Neural progenitor cell (in vitro differentiated cells): ENCODE results near the gene PPP6R3. TPM values are rescaled to one million over a fixed set of nuclear protein-coding genes. Genes with fewer than 3 reads are reported as not detected.

ENCODE experiments used
- DNase-seq: peaks from one replicate; pipeline ENCODE4 v3.0.0-alpha.2; 2016; ENCODE audit warnings: low spot score
- H2AFZ ChIP-seq: fragments of 200-600 bp; sonication (generic); replicated peaks from 2 replicates; pipeline ENCODE4 v1.6.1; 2016; ENCODE audit warnings: antibody characterized with exemption
- H3F3A ChIP-seq: fragments of 200-600 bp; sonication (generic); 2 replicates; pipeline ENCODE4 v1.6.1; 2016; ENCODE audit warnings: antibody characterized with exemption, low read depth
- H3K27ac ChIP-seq: fragments of 200-600 bp; sonication (generic); 2 replicates; pipeline ENCODE4 v1.5.1; 2016; ENCODE audit warnings: mild to moderate bottlenecking
- H3K27me3 ChIP-seq: fragments of 200-600 bp; sonication (generic); 2 replicates; pipeline ENCODE4 v1.6.1; 2016; ENCODE audit warnings: mild to moderate bottlenecking, moderate library complexity
- H3K36me3 ChIP-seq: fragments of 200-600 bp; sonication (generic); 2 replicates; pipeline ENCODE4 v1.5.1; 2016
- H3K4me1 ChIP-seq: fragments of 200-600 bp; sonication (generic); 2 replicates; pipeline ENCODE4 v1.6.1; 2016; ENCODE audit warnings: mixed run types
- H3K4me2 ChIP-seq: fragments of 200-600 bp; sonication (generic); 2 replicates; pipeline ENCODE4 v1.6.1; 2016
- H3K4me3 ChIP-seq: fragments of 200-600 bp; sonication (generic); 2 replicates; pipeline ENCODE4 v1.5.1; 2016
- H3K79me2 ChIP-seq: fragments of 200-600 bp; sonication (generic); 2 replicates; pipeline ENCODE4 v1.6.1; 2016; ENCODE audit warnings: low read depth
- H3K9ac ChIP-seq: fragments of 200-600 bp; sonication (generic); 2 replicates; pipeline ENCODE4 v1.6.1; 2016
- H3K9me3 ChIP-seq: fragments of 200-600 bp; sonication (generic); 2 replicates; pipeline ENCODE4 v1.5.1; 2016; ENCODE audit warnings: low read depth
- H4K20me1 ChIP-seq: fragments of 200-600 bp; sonication (generic); 2 replicates; pipeline ENCODE4 v1.6.1; 2016; ENCODE audit warnings: low read depth
- H3K27ac Mint-ChIP-seq: 3 replicates; pipeline ENCODE4 v1.8.0; 2021; ENCODE audit warnings: mixed read lengths
- H3K27me3 Mint-ChIP-seq: 2 replicates; pipeline ENCODE4 v1.8.0; 2022; ENCODE audit warnings: low read depth, mild to moderate bottlenecking, inconsistent platforms, moderate library complexity, mixed read lengths; ENCODE audit not compliant: insufficient read depth
- H3K36me3 Mint-ChIP-seq: 3 replicates; pipeline ENCODE4 v1.8.0; 2021; ENCODE audit warnings: mixed read lengths
- H3K4me1 Mint-ChIP-seq: 3 replicates; pipeline ENCODE4 v1.8.0; 2021; ENCODE audit warnings: mixed read lengths
- H3K4me3 Mint-ChIP-seq: 3 replicates; pipeline ENCODE4 v1.8.0; 2021; ENCODE audit warnings: mild to moderate bottlenecking, moderate library complexity, mixed read lengths
- H3K9me3 Mint-ChIP-seq: 3 replicates; pipeline ENCODE4 v1.8.0; 2020; ENCODE audit warnings: mixed read lengths
- EZH2 ChIP-seq: fragments of 200-600 bp; sonication (generic); IDR thresholded peaks from 2 replicates; pipeline ENCODE4 v1.6.1; 2017; ENCODE audit warnings: antibody characterized with exemption, mild to moderate bottlenecking, moderate library complexity
- EZH2phosphoT487 ChIP-seq: fragments of 200-600 bp; sonication (generic); IDR thresholded peaks from 2 replicates; pipeline ENCODE4 v1.6.1; 2017; ENCODE audit warnings: antibody characterized with exemption
- total RNA-seq: library from RNA; depleted of rRNA; stranded (reverse); fragments of >200 nt; gene quantifications from 2 replicates; pipeline ENCODE4 v1.2.3, GENCODE V29; 2015; ENCODE audit warnings: low replicate concordance
- TF ChIP-seq, protein P1 (sequence below): fragments of 200-600 bp; sonication (generic); IDR thresholded peaks from 2 replicates; pipeline ENCODE4 v1.5.1; 2017; ENCODE audit warnings: antibody characterized with exemption, mild to moderate bottlenecking

PPP6R3 gene
- total RNA-seq, 1 donor from 2014 or later, result 197 TPM

DNA sequence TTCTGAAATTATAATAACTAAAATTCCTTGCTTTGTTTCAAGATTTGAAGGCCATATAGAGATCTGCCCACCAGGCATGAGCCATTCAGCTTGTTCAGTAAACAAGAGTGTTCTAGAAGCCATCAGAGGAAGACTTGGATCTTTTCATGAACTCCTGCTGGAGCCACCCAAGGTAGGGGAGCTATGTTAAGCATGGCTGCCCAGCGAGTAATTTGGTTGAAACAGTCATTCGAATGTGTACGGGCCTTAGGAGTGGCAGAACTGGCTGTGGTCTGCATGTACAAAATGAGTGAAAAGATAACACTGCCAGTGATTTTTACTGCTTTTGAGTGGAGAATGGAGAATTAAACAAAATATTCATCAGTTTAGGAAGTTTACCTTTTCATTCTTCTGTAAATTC, 103.7 kb downstream of the PPP6R3 start:
- peaks cover 33% of the 10 kb centered on the region for H3K79me2 ChIP-seq
- H3K4me1 ChIP-seq, result no peaks in the 10 kb centered on the region
- Mint-ChIP-seq H3K27ac (no peak overlapping the region), H3K9me3 (no peaks in the 10 kb centered on the region), H3K36me3 (peaks cover 47% of the 10 kb centered on the region), H3K4me3 (no peak overlapping the region), H3K27me3 (no peaks in the 10 kb centered on the region), H3K4me1 (no peaks in the 10 kb centered on the region)
- H3K27ac ChIP-seq, result no peak overlapping the region
- H3K4me2 ChIP-seq, result no peak overlapping the region
- H4K20me1 ChIP-seq, result peaks cover 38% of the 10 kb centered on the region
- H3K9ac ChIP-seq, result no peak overlapping the region
- peaks cover 21% of the 10 kb centered on the region for H3K36me3 ChIP-seq
- H2AFZ ChIP-seq, result no peak overlapping the region
- no peaks in the 10 kb centered on the region for H3K9me3 ChIP-seq
- no peak for DNase-seq
- H3K27me3 ChIP-seq, result no peaks in the 10 kb centered on the region
- H3K4me3 ChIP-seq, result no peak overlapping the region
- H3F3A ChIP-seq, result no peaks in the 10 kb centered on the region
- TF ChIP-seq EZH2, result no peak
- TF ChIP-seq, protein P1, sequence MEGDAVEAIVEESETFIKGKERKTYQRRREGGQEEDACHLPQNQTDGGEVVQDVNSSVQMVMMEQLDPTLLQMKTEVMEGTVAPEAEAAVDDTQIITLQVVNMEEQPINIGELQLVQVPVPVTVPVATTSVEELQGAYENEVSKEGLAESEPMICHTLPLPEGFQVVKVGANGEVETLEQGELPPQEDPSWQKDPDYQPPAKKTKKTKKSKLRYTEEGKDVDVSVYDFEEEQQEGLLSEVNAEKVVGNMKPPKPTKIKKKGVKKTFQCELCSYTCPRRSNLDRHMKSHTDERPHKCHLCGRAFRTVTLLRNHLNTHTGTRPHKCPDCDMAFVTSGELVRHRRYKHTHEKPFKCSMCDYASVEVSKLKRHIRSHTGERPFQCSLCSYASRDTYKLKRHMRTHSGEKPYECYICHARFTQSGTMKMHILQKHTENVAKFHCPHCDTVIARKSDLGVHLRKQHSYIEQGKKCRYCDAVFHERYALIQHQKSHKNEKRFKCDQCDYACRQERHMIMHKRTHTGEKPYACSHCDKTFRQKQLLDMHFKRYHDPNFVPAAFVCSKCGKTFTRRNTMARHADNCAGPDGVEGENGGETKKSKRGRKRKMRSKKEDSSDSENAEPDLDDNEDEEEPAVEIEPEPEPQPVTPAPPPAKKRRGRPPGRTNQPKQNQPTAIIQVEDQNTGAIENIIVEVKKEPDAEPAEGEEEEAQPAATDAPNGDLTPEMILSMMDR, result no peak
- TF ChIP-seq EZH2phosphoT487, result no peak

DNA sequence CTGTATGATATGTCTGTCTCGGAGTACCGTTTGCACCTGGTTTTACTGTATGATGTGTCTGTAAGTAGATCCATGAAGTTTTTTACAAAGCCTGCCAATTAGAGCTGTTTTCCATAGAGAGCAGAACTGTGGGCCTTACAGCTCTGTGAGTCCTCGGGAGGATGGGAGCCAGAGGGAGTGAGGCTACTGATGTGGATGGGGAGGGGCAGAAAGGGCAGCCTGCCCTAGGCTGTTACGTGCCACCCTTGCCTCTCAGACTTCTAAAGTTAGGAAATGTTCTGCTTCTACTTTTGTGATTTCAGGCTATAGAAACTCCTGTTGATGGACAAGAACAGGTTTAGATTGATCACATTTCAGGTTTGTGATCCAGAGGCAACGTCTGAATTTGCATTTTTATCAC, 105.2 kb downstream of the PPP6R3 start:
- H3K36me3 Mint-ChIP-seq, result peaks cover 44% of the 10 kb centered on the region
- H3K79me2 ChIP-seq, result peaks cover 39% of the 10 kb centered on the region

DNA sequence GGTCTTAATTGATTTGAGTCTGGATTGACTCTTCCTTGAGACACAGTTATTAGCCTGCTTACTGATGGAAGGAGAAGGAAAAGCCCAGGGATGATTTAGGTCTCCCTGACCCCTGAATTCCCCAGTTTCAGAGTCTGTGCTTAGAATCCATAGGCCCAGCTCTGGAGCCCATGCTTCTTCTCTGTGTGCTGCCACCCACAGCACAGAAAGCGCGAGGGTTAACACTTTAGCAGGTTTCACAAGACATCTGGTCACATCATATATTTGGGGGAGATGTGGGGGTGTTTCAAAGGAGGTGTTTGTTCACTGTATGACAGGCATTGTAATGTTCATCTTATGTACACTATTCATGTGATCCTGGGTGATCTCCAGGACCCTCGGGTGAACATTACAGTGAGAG, 107.0 kb downstream of the PPP6R3 start:
- H3K36me3 Mint-ChIP-seq, result peaks cover 47% of the 10 kb centered on the region
- Histone ChIP-seq H3K4me3 (no peak overlapping the region), H3K27me3 (no peaks in the 10 kb centered on the region), H3K4me1 (no peaks in the 10 kb centered on the region), H3K36me3 (peaks cover 39% of the 10 kb centered on the region), H4K20me1 (peaks cover 30% of the 10 kb centered on the region), H2AFZ (no peak overlapping the region), H3K79me2 (peaks cover 33% of the 10 kb centered on the region), H3K9me3 (no peaks in the 10 kb centered on the region), H3K27ac (no peak overlapping the region), H3K4me2 (no peak overlapping the region), H3K9ac (no peak overlapping the region), H3F3A (no peaks in the 10 kb centered on the region)
- no peak overlapping the region for H3K27ac Mint-ChIP-seq
- H3K27me3 Mint-ChIP-seq, result no peaks in the 10 kb centered on the region
- TF ChIP-seq EZH2phosphoT487, result no peak
- TF ChIP-seq EZH2, result no peak
- TF ChIP-seq, protein P1, result no peak
- DNase-seq, result no peak
- no peak overlapping the region for H3K4me3 Mint-ChIP-seq
- no peaks in the 10 kb centered on the region for H3K9me3 Mint-ChIP-seq
- no peaks in the 10 kb centered on the region for H3K4me1 Mint-ChIP-seq

More for the DNA sequence above, 105.2 kb downstream of the PPP6R3 start:
- Histone ChIP-seq H3K9me3 (no peaks in the 10 kb centered on the region), H4K20me1 (peaks cover 38% of the 10 kb centered on the region), H3F3A (no peaks in the 10 kb centered on the region), H3K4me1 (no peaks in the 10 kb centered on the region), H3K4me2 (no peak overlapping the region), H3K27me3 (no peaks in the 10 kb centered on the region), H2AFZ (no peak overlapping the region), H3K27ac (no peak overlapping the region), H3K9ac (no peak overlapping the region), H3K4me3 (no peak overlapping the region), H3K36me3 (peaks cover 31% of the 10 kb centered on the region)
- Mint-ChIP-seq H3K9me3 (no peaks in the 10 kb centered on the region), H3K27me3 (no peaks in the 10 kb centered on the region), H3K4me1 (no peaks in the 10 kb centered on the region), H3K27ac (peak overlapping the region; percentile 0), H3K4me3 (no peak overlapping the region)
- no peak for DNase-seq
- TF ChIP-seq, protein P1, result no peak
- TF ChIP-seq EZH2, result no peak
- no peak for TF ChIP-seq EZH2phosphoT487
